Breast epithelium (tissue), 3 donors: ENCODE data around the gene YTHDF1.

ENCODE experiments used
- CTCF ChIP-seq, 3 donors: fragments of 450-650 bp; IDR thresholded peaks; one replicate each; pipeline ENCODE4 v1.5.1; 2016 to 2017; ENCODE audit warnings: antibody characterized with exemption in 3 of 3, mild to moderate bottlenecking in 3 of 3, moderate library complexity in 3 of 3
- POLR2A ChIP-seq: fragments of 450-650 bp; IDR thresholded peaks from one replicate; pipeline ENCODE4 v1.6.1; 2016; ENCODE audit warnings: antibody characterized with exemption, mild to moderate bottlenecking, moderate library complexity

- no peak for TF ChIP-seq CTCF (IDR thresholded peaks at IDR 0.05)
- no peak for TF ChIP-seq POLR2A
Measured at GRCh38 chr20:63243604-63244247, 27.8 kb upstream of the YTHDF1 start.
